ENCODE results near the gene ABCC8.

GRCh38 chr11:17431139-17431538, 45.5 kb downstream of the ABCC8 start:
- TF ChIP-seq CTCF (IDR thresholded peaks at IDR 0.05) (no peak), POLR2A (IDR thresholded peaks at IDR 0.05) (no peak)
